Pancreas (tissue), 10 donors: Measurements from ENCODE around the gene KIF3C. TPM values are rescaled to one million over a fixed set of nuclear protein-coding genes. Genes with fewer than 3 reads are reported as not detected.
A peak's percentile ranks its signal among the peaks of the same experiment; 100 is the strongest.
"Not testable (repeated sequence)": the region's sequence is repeated elsewhere in the genome, so short reads cannot be mapped to it uniquely, and the experiment has no call there.

Experiments
- ATAC-seq, 4 donors: fragments of 200-7000 bp; cut with Tn5 transposase; one replicate each; pipeline versions ENCODE4 v1.8.0 to v1.9.1; 2020; ENCODE audit warnings: mild to moderate bottlenecking in 4 of 4, moderate library complexity in 4 of 4
- DNase-seq, 6 donors: peaks; one replicate each; pipeline ENCODE4 v3.0.0-alpha.2; 2020
- FAIRE-seq: peaks from 2 replicates; lab custom pipeline; 2012; peaks lifted over from hg19 to GRCh38; lab: Jason Lieb, UNC
- H3K27ac ChIP-seq, 4 donors: fragments of 200-600 bp; sonication (generic); 1 replicate in 3 of 4; 2 replicates in 1 of 4; pipeline versions ENCODE4 v1.5.0 to v1.8.0; 2020
- H3K27me3 ChIP-seq, 4 donors: fragments of 200-600 bp; one replicate each; pipeline ENCODE4 v1.8.0; 2021
- H3K36me3 ChIP-seq, 3 donors: fragments of 200-600 bp; sonication (generic) in 1 of 3; one replicate each; pipeline versions ENCODE4 v1.5.0 to v1.8.0; 2020 to 2021
- H3K4me1 ChIP-seq, 3 donors: fragments of 200-600 bp; one replicate each; pipeline ENCODE4 v1.8.0; 2021
- H3K4me3 ChIP-seq, 4 donors: fragments of 200-600 bp; sonication (generic) in 2 of 4; one replicate each; pipeline versions ENCODE4 v1.5.0 to v1.8.0; 2020 to 2021
- H3K9me3 ChIP-seq, 4 donors: fragments of 200-600 bp; one replicate each; pipeline ENCODE4 v1.8.0; 2021
- WGBS, 2 donors: extraction: QIAGEN DNeasy Blood & Tissue Kit; methylation state at CpG; one replicate each; pipeline ENCODE4 v1.1.7; 2013; 5-methylcytosine and 5-hydroxymethylcytosine counted together
- intact Hi-C, 3 donors: fragments of 100-400 bp; cut with DNase I; formaldehyde crosslinking; loops; one replicate each; pipeline versions ENCODE4 v1.11.1 to v1.14.2; 2022
- polyA plus RNA-seq, 2 donors: library from polyadenylated mRNA; stranded (reverse); fragments of 200-250 nt; gene quantifications; one replicate each; pipeline ENCODE4 v1.2.3, GENCODE V29; 2013
- total RNA-seq, 6 donors: library from RNA; stranded (reverse); fragmentation: NEBNext Ultra II Directional in 4 of 6; extraction: Animal tissue kit (Norgen Biotek cat#: 25700) in 4 of 6; gene quantifications; one replicate each; pipeline versions ENCODE4 v1.2.1 to v1.2.4, GENCODE V29; 2021 to 2023
- TF ChIP-seq, protein P1 (sequence below), 4 donors: fragments of 200-600 bp; sonication (generic) in 3 of 4; IDR thresholded peaks; one replicate each; pipeline versions ENCODE4 v1.5.0 to v1.8.0; 2021; ENCODE audit warnings: antibody characterized with exemption in 4 of 4
- donor health status: healthy with polysubstance abuse.
- donor health status: DM: no; HTN: no; CAD: no; lungs with moderate emphysema.
- donor health status: DM: no; HTN: no; CAD: no.
- donor health status: control.
- donor health status: control.
- donor health status: Bipolar disorder and iron deficiency.
- donor health status: DM: yes; HTN: yes; CAD: no.
- donor health status: DM: no; HTN: no; CAD: no.
- donor health status: DM: no; HTN: no; CAD: no.
- donor health status: DM: yes; HTN: yes; CAD: no.

The KIF3C gene
- total and polyA plus RNA-seq, 8 donors, result 0.38 to 8.2 (median 2.0) TPM

DNA sequence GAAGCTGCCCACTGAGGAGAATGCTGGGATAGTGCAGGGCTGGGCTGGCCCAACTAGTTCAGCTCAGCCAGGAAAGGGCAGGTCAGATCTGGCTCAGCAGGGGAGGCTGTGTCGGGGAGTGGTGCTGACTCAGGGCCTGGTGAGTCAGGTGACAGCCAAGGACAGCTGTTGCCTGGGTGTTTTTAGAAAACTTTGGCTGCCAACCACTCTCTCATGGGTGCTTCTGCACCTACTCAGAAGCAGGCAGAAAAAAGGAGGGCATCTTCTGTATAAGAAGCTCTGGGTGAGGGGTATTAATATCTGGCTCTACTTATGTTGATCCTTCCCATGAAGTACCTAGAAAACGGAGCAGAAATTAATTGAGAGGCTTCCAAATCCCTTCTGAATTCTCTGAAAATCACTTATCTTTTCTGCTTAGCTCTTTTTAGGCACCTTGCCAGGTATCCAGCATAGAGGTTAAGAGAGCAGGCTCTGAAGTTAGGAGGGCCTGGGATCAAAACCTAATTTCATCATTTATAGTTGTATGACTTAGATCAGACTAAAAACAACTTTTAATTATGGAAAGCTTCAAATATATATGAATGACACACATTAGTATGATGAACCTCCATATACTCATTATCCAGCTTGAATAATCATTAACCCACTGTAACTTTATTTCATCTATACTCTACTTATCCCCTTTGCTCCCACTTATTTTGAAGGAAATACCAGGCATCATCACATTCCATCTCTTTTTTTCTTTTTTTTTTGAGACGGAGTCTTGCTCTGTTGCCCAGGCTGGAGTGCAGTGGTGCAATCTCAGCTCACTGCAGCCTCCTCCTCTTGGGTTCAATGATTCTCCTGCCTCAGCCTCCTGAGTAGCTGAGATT, 36.1 kb upstream of the KIF3C start:
- H3K9me3 ChIP-seq, result no peaks in the 10 kb centered on the region
- TF ChIP-seq, protein P1, sequence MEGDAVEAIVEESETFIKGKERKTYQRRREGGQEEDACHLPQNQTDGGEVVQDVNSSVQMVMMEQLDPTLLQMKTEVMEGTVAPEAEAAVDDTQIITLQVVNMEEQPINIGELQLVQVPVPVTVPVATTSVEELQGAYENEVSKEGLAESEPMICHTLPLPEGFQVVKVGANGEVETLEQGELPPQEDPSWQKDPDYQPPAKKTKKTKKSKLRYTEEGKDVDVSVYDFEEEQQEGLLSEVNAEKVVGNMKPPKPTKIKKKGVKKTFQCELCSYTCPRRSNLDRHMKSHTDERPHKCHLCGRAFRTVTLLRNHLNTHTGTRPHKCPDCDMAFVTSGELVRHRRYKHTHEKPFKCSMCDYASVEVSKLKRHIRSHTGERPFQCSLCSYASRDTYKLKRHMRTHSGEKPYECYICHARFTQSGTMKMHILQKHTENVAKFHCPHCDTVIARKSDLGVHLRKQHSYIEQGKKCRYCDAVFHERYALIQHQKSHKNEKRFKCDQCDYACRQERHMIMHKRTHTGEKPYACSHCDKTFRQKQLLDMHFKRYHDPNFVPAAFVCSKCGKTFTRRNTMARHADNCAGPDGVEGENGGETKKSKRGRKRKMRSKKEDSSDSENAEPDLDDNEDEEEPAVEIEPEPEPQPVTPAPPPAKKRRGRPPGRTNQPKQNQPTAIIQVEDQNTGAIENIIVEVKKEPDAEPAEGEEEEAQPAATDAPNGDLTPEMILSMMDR (IDR thresholded peaks at IDR 0.05), result no peak
- intact Hi-C loops, result no loop called here
- ATAC-seq, result peak; percentile 98 to 100 (median 99)
- H3K4me3 ChIP-seq, result no peak overlapping the region
- H3K4me1 ChIP-seq, result peaks cover 0 to 26% (median 10%) of the 10 kb centered on the region in 3 donors
- H3K36me3 ChIP-seq, result no peaks in the 10 kb centered on the region
- no peak for FAIRE-seq
- no peaks in the 10 kb centered on the region for H3K27me3 ChIP-seq
- DNase-seq, result peak; percentile 77 to 92 (median 88)
- 24 to 30% methylated on average over 3 of the region's 3 CpGs for WGBS, 2 donors
- peak overlapping the region; percentile 28 to 91 (median 72) for H3K27ac ChIP-seq

DNA sequence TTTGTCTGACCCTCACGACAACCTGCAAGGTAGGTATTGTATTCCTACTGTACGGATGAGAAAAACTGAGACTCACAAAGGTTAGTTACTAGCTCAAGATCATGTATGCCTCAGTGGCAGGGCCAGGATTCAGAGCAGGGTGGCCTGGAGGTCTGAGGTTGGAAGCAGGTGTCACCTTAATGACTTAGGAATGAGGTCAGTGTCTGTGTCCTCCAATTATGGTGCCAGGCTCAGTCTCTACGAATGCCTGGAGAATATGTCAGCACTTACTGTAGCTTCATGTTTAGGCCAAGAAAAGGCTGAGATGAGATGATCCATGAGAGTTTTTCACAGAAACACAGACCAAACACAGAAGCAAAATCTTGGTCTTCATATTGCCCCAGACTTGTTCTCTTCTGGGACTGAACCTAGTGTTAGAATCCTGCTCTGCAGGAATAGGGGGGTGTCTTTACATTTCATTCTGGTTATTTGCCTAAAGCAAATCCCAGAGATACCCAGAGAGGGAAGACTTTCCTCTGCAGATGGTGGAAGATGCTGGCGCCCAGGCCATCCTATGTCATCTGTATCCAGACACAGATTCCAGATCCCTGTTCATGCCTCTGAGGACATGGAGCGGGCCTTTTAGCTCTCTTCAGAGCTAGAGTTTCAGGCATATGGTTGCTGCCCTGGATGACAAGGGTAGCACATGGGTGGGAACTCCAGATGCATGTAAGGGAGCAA, 35.3 kb upstream of the KIF3C start:
- peaks cover 0 to 34% (median 15%) of the 10 kb centered on the region in 3 donors for H3K4me1 ChIP-seq
- no peaks in the 10 kb centered on the region for H3K9me3 ChIP-seq
- FAIRE-seq (no peak), DNase-seq (no peak), ATAC-seq (peak in 1 of 4 donors; percentile 18)
- no peaks in the 10 kb centered on the region for H3K27me3 ChIP-seq
- H3K27ac ChIP-seq, result peak overlapping the region; percentile 28 to 91 (median 72)
- no peak overlapping the region for H3K4me3 ChIP-seq
- H3K36me3 ChIP-seq, result no peaks in the 10 kb centered on the region
- intact Hi-C loops, result no loop called here
- 92% methylated on average over 5 of the region's 5 CpGs for WGBS, 2 donors
- TF ChIP-seq, protein P1 (IDR thresholded peaks at IDR 0.05), result no peak

DNA sequence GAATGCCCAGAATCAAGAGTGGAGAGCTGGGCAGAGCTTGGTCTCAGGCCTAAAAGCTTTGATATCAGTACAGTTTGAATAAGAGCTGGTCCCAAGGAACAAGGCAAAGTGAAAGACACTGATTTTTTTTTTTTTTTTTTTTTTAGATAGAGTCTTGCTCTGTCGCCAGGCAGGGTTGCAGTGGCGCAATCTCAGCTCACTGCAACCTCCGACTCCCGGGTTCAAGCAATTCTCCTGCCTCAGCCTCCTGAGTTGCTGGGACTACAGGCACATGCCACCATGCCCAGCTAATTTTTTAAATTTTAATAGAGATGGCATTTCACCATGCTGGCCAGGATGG, 34.4 kb upstream of the KIF3C start:
- intact Hi-C loops, H3K9me3 ChIP-seq, DNase-seq, H3K36me3 ChIP-seq, H3K4me3 ChIP-seq, H3K27me3 ChIP-seq, ATAC-seq, FAIRE-seq: not testable (repeated sequence)
- H3K4me1 ChIP-seq, result peaks cover 0 to 43% (median 25%) of the 10 kb centered on the region in 3 donors
- WGBS, 2 donors, result 91 to 97% methylated on average over 4 of the region's 4 CpGs
- H3K27ac ChIP-seq, result peak overlapping the region in 1 of 4 donors; percentile 91

DNA sequence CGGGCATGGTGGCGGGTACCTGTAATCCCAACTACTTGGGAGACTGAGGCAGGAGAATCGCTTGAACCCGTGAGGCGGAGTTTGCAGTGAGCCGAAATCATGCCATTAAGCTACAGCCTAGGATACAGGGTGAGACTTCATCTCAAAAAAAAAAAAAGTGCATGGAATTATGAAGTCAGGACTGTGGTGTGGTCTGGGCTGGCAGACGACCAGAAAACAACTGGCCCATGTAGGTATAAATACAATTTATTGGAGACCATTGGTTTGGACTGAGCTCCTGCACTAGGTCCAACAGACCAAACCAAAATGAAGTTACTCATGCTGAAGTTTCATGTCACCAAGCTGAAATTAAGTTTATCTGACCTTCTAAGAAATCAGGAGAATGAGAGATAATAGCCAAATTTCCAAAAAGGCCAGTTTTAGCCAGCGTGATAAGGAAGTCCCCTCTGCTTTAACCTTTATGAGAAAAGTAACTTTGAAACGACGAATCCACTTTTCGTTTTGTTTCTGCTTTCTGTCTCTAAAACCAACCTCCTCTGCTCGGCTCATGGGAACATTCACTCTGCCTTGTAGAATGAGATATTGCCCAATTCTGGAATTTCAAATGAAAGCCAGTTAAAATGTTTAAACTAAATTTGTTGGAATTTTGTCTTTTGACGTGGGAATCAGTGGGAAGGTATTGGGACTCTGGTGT, 33.9 kb upstream of the KIF3C start:
- TF ChIP-seq, protein P1 (IDR thresholded peaks at IDR 0.05), result no peak
- Histone ChIP-seq H3K27ac (no peak overlapping the region), H3K4me1 (peaks cover 0 to 45% (median 27%) of the 10 kb centered on the region in 3 donors), H3K27me3 (no peaks in the 10 kb centered on the region), H3K36me3 (no peaks in the 10 kb centered on the region), H3K9me3 (no peaks in the 10 kb centered on the region), H3K4me3 (no peak overlapping the region)
- no peak for DNase-seq
- ATAC-seq, result no peak
- no peak for FAIRE-seq
- WGBS, 2 donors, result 88 to 93% methylated on average over 13 of the region's 13 CpGs
- intact Hi-C loops, result no loop called here

DNA sequence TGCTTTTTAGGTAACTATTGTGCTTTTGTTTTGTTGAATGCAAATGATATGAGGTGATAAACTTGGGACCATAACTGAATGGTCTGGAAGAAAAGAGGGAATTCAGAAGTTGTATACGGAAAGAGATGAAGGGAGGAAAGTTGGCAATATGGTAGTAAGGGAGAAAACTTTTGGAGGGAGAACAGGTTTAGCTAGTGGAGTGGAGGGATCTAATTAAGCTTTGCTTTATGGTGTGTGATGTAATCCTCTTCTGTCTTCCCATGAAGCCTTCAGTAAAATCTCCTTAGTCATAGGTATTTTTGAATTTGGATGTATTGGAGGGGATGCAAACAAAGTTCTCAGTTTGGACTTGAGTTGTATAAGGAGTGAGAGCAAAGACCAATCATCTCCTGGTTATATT, 31.4 kb upstream of the KIF3C start:
- Histone ChIP-seq H3K27ac (no peak overlapping the region), H3K27me3 (no peaks in the 10 kb centered on the region), H3K4me1 (peaks cover 0 to 32% (median 26%) of the 10 kb centered on the region in 3 donors), H3K4me3 (no peak overlapping the region), H3K9me3 (no peaks in the 10 kb centered on the region), H3K36me3 (no peaks in the 10 kb centered on the region)
- TF ChIP-seq, protein P1 (IDR thresholded peaks at IDR 0.05), result no peak
- intact Hi-C loops, result no loop called here
- DNase-seq (no peak), ATAC-seq (no peak), FAIRE-seq (no peak)
- WGBS, 2 donors, result 90 to 94% methylated on average over 1 of the region's 1 CpG
